Measurements from ENCODE around the gene DHX35. TPM values are rescaled to one million over a fixed set of nuclear protein-coding genes. Genes with fewer than 3 reads are reported as not detected.

DHX35 gene
- total and polyA plus RNA-seq, 2 experiments from 2014 or later, result 8.3 to 25.9 TPM

- Mint-ChIP-seq H3K27me3 (ENCODE audit: insufficient read depth, low read depth, poor library complexity) (peaks cover 6% of the 10 kb centered on the region), H3K36me3 (ENCODE audit: low read depth) (no peaks in the 10 kb centered on the region), H3K9me3 (no peaks in the 10 kb centered on the region), H3K4me3 (no peak overlapping the region), H3K27ac (no peak overlapping the region), H3K4me1 (no peaks in the 10 kb centered on the region)
- H3K27me3 ChIP-seq (ENCODE audit: insufficient read depth), result no peaks in the 10 kb centered on the region
- no peak for TF ChIP-seq NANOG (IDR thresholded peaks at IDR 0.05; ENCODE audit: borderline replicate concordance)
- TF ChIP-seq STAT1 (IDR thresholded peaks at IDR 0.05; ENCODE audit: unreplicated experiment), result no peak
- TF ChIP-seq ZNF114 (CRISPR knock-in tag; IDR thresholded peaks at IDR 0.05), result no peak
- TF ChIP-seq, protein P1, sequence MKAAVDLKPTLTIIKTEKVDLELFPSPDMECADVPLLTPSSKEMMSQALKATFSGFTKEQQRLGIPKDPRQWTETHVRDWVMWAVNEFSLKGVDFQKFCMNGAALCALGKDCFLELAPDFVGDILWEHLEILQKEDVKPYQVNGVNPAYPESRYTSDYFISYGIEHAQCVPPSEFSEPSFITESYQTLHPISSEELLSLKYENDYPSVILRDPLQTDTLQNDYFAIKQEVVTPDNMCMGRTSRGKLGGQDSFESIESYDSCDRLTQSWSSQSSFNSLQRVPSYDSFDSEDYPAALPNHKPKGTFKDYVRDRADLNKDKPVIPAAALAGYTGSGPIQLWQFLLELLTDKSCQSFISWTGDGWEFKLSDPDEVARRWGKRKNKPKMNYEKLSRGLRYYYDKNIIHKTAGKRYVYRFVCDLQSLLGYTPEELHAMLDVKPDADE (IDR thresholded peaks at IDR 0.05), result no peak
- TF ChIP-seq JUNB (IDR thresholded peaks at IDR 0.05; ENCODE audit: unreplicated experiment), result no peak
- no peak for TF ChIP-seq CTCF (conservative IDR thresholded peaks at IDR 0.05; ENCODE audit: low read depth in 2 of 2)
- no peak for DNase-seq (ENCODE audit: low spot score)
- H3F3A ChIP-seq (replicated peaks; ENCODE audit: low read depth), result no peaks in the 10 kb centered on the region
- no peaks in the 10 kb centered on the region for H3K36me3 ChIP-seq (ENCODE audit: insufficient read depth)
- no peak overlapping the region for H3K4me2 ChIP-seq
- H3K4me1 ChIP-seq (ENCODE audit: insufficient read depth), result no peaks in the 10 kb centered on the region
- ATAC-seq, result no peak
- H4K20me1 ChIP-seq (replicated peaks; ENCODE audit: insufficient read depth), result no peaks in the 10 kb centered on the region; the same call in 1 of the 2 replicates
- H3K9me2 ChIP-seq (ENCODE audit: insufficient read depth), result no peaks in the 10 kb centered on the region
- no peaks in the 10 kb centered on the region for H3K79me2 ChIP-seq (replicated peaks; ENCODE audit: insufficient read depth)
- no peak overlapping the region for H2AFZ ChIP-seq
- H3K4me3 ChIP-seq, result no peak overlapping the region
- no peak overlapping the region for H3K27ac ChIP-seq (ENCODE audit: low read depth)
These were observed 44.0 kb upstream of the DHX35 start for GRCh38 chr20:38918172-38918571.

DNA sequence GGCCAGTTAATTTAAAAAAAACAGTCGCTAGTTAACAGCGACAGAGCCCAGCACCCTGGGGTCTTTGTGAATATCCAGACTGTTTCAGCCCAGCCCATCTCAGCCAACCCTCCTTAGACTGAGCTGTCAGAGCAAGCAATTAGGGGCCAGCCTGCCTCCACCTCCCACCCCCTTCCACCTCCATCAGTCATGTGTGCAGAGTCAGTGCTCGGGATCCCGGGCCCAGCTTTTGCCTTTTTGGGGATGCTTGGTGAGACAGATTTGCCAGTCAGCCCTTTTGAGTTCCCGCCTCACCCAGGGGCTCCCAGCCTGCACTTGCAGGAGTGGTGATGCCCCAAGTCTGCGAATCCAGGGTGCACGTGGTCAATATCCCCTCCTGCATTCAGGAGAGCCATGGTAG is 42.5 kb upstream of the DHX35 start:
- Mint-ChIP-seq H3K27me3 (ENCODE audit: insufficient read depth, low read depth, poor library complexity) (peaks cover 2% of the 10 kb centered on the region), H3K4me1 (no peaks in the 10 kb centered on the region), H3K4me3 (no peak overlapping the region), H3K27ac (no peak overlapping the region), H3K9me3 (no peaks in the 10 kb centered on the region), H3K36me3 (ENCODE audit: low read depth) (no peaks in the 10 kb centered on the region)
- H4K20me1 ChIP-seq (replicated peaks; ENCODE audit: insufficient read depth), result no peaks in the 10 kb centered on the region; the same call in 1 of the 2 replicates
- no peak overlapping the region for H3K4me3 ChIP-seq
- H3K27me3 ChIP-seq (ENCODE audit: insufficient read depth), result no peaks in the 10 kb centered on the region
- no peaks in the 10 kb centered on the region for H3K9me2 ChIP-seq (ENCODE audit: insufficient read depth)
- H3K79me2 ChIP-seq (replicated peaks; ENCODE audit: insufficient read depth), result no peaks in the 10 kb centered on the region
- no peaks in the 10 kb centered on the region for H3K36me3 ChIP-seq (ENCODE audit: insufficient read depth)
- H3K4me1 ChIP-seq (ENCODE audit: insufficient read depth), result no peaks in the 10 kb centered on the region
- no peak overlapping the region for H3K27ac ChIP-seq (ENCODE audit: low read depth)
- H2AFZ ChIP-seq, result no peak overlapping the region
- no peaks in the 10 kb centered on the region for H3F3A ChIP-seq (replicated peaks; ENCODE audit: low read depth)
- no peak overlapping the region for H3K4me2 ChIP-seq
- no peak for ATAC-seq
- no peak for DNase-seq (ENCODE audit: low spot score)
- no peak for TF ChIP-seq NANOG (IDR thresholded peaks at IDR 0.05; ENCODE audit: borderline replicate concordance)
- no peak for TF ChIP-seq EZH2 (IDR thresholded peaks at IDR 0.05; ENCODE audit: low read depth, unreplicated experiment)
- TF ChIP-seq CREB1 (CRISPR knock-in tag; IDR thresholded peaks at IDR 0.05; ENCODE audit: low read depth), result no peak
- TF ChIP-seq ZNF331 (CRISPR knock-in tag; IDR thresholded peaks at IDR 0.05; ENCODE audit: low read depth), result no peak
- TF ChIP-seq CTCF (conservative IDR thresholded peaks at IDR 0.05; ENCODE audit: low read depth in 2 of 2), result no peak
- no peak for TF ChIP-seq EZH2phosphoT487 (IDR thresholded peaks at IDR 0.05; ENCODE audit: unreplicated experiment)
- no peak for TF ChIP-seq POLR2AphosphoS5 (IDR thresholded peaks at IDR 0.05; ENCODE audit: low read depth)
- TF ChIP-seq, protein P1 (IDR thresholded peaks at IDR 0.05), result no peak
